IPS-11a (cell line): Measurements from ENCODE around the gene OR4K13.

ENCODE experiments used
- H3K4me3 ChIP-seq: one replicate; pipeline ENCODE4 v1.5.1; 2013; ENCODE audit warnings: low read depth, low read length, control low read depth

OR4K13 gene

GRCh38 chr14:20035938-20036337 is at the start of gene OR4K13:
Gene OR4K13 (minus strand): TSS chr14:20036038. CDS start chr14:20034758, 1,280 bp downstream.
- no peak within 1 kb of the TSS for H3K4me3 ChIP-seq

- no peak within 1 kb of the TSS for H3K4me3 ChIP-seq
Observed at GRCh38 chr14:20059745-20060144, 23.9 kb upstream of the OR4K13 start, which contains the start of gene OR4L1. Gene OR4L1 (plus strand): TSS chr14:20060045. CDS start chr14:20060045, 0 bp downstream.

- no peak overlapping the region for H3K4me3 ChIP-seq
Observed at GRCh38 chr14:20048202-20048601, 12.4 kb upstream of the OR4K13 start.

- H3K4me3 ChIP-seq = no peak overlapping the region
Observed at GRCh38 chr14:20044243-20044642, 8.4 kb upstream of the OR4K13 start.

- no peak overlapping the region for H3K4me3 ChIP-seq
Observed at GRCh38 chr14:20035449-20035848, 389 bp downstream of the OR4K13 start.

GRCh38 chr14:20031058-20031457 is 4.8 kb downstream of the OR4K13 start:
- H3K4me3 ChIP-seq = no peak overlapping the region

- no peak within 1 kb of the TSS for H3K4me3 ChIP-seq
Observed at GRCh38 chr14:20019257-20019865, 16.5 kb downstream of the OR4K13 start, which contains the start of gene OR4K14. Gene OR4K14 (minus strand): TSS chr14:20019307. CDS start chr14:20015193, 4,114 bp downstream.

GRCh38 chr14:20008156-20008555 is 27.7 kb downstream of the OR4K13 start:
- no peak overlapping the region for H3K4me3 ChIP-seq

GRCh38 chr14:20002319-20002718 is 33.5 kb downstream of the OR4K13 start:
- H3K4me3 ChIP-seq = no peak overlapping the region

GRCh38 chr14:20001863-20002262 is 34.0 kb downstream of the OR4K13 start, which contains the start of gene OR4Q2:
Gene OR4Q2 (plus strand): TSS chr14:20002163.
- no peak within 1 kb of the TSS for H3K4me3 ChIP-seq

GRCh38 chr14:19993438-19993837 is 42.4 kb downstream of the OR4K13 start:
- H3K4me3 ChIP-seq = no peak overlapping the region
